Stimulated activated CD4-positive, alpha-beta T cell treated with anti-CD3 and anti-CD28 coated beads, Interleukin-4, amount 100 ng/mL, for 1 hour (primary cell): ENCODE results near the gene TRAM1L1.

ENCODE experiments used
- DNase-seq: peaks from one replicate; pipeline ENCODE4 v3.0.0-alpha.2; 2020

Gene TRAM1L1

GRCh38 chr4:117084866-117085701 is at the start of gene TRAM1L1:
TSS of gene TRAM1L1 (minus strand) at chr4:117085576. CDS start at chr4:117085393, 183 bp downstream.
- peak; percentile 1 for DNase-seq

GRCh38 chr4:117134386-117134785 is 49.0 kb upstream of the TRAM1L1 start:
- DNase-seq: no peak

- DNase-seq: no peak
Measured at GRCh38 chr4:117096886-117097285, 11.5 kb upstream of the TRAM1L1 start.

- DNase-seq: no peak
Measured at GRCh38 chr4:117096462-117096861, 11.1 kb upstream of the TRAM1L1 start.

GRCh38 chr4:117093571-117093970 is 8.2 kb upstream of the TRAM1L1 start:
- no peak for DNase-seq

- no peak for DNase-seq
Measured at GRCh38 chr4:117077760-117078159, 7.6 kb downstream of the TRAM1L1 start.

- no peak for DNase-seq
Measured at GRCh38 chr4:117068120-117068519, 17.3 kb downstream of the TRAM1L1 start.

- no peak for DNase-seq
Measured at GRCh38 chr4:117063961-117064696, 21.2 kb downstream of the TRAM1L1 start.

GRCh38 chr4:117042962-117043361 is 42.4 kb downstream of the TRAM1L1 start:
- DNase-seq: no peak
